Measurements from ENCODE around the gene MAMDC4.
"Not testable (repeated sequence)": the region's sequence is repeated elsewhere in the genome, so short reads cannot be mapped to it uniquely, and the experiment has no call there.

MAMDC4 gene

GRCh38 chr9:136851941-136852663, at the start of gene MAMDC4:
MAMDC4 (plus strand) TSS chr9:136852346; CDS start chr9:136852417, 71 bp downstream.
- no peak for DNase-seq (ENCODE audit: low read depth, low spot score)

DNA sequence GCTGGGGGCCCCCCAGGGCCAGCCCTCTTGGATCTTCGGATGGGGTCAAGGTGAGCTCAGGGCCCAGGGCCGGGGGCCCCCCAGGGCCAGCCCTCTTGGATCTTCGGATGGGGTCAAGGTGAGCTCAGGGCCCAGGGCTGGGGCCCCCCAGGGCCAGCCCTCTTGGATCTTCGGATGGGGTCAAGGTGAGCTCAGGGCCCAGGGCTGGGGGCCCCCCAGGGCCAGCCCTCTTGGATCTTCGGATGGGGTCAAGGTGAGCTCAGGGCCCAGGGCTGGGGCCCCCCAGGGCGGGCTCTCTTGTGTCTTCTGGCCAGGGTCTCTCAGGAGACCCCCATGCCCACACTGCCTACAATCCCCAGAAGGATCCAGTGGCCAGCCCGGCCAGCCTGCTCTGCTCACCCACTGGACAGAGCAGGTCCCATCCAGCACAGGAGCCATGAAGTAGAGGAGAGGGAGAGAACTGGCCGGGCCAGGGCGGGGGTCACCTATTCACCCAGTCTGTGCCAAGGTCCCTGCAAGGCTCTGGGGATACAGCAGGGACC, 49.1 kb upstream of the MAMDC4 start:
- DNase-seq (ENCODE audit: low read depth, low spot score): not testable (repeated sequence)

DNA sequence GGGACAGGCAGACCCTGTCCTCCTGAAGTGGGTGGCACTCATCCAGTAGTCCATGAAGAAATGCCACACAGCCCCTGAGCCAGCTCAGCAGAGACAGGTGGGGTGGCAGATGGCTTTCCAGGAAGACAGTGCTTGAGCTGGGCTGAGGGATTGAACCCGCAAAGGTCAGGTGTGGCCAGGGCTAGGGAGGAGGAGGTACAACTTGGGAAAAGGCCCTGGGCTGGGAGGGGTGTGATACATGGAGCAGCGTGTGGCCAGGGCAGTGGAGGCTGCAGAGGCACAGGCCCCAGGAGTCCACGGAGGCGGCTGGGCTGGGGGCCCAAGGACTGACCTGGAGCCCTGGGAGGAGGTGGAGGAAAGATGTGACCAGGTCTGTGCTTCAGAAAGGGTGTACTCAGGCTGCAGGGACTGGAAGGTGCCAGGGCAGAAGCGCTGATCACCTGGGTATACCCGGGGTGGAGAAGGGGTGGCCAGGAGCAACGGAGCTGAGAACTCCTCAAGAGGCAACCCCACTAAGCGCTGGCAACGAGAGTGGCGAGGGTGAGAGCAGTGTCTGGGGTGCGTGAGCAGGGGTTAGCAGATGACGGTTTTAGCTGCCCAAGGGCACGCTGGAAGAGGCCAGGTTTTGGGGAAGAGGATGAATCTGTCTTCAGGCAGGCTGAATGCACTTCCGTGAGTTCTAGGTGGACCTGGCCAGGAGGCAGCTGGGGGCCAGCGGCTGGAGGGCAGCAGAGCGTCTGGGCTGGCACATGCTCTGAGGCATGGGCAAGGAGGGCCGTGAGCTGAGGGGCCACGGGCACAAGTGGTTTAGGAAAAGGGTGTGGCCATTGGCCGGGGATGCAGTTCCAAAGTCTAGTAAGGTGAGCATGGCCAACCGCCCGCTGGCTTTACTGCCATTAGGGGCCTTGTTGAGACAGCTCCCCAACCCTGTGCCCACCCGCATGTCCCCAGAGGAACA, 48.3 kb upstream of the MAMDC4 start:
- DNase-seq (ENCODE audit: low read depth, low spot score): no peak

DNA sequence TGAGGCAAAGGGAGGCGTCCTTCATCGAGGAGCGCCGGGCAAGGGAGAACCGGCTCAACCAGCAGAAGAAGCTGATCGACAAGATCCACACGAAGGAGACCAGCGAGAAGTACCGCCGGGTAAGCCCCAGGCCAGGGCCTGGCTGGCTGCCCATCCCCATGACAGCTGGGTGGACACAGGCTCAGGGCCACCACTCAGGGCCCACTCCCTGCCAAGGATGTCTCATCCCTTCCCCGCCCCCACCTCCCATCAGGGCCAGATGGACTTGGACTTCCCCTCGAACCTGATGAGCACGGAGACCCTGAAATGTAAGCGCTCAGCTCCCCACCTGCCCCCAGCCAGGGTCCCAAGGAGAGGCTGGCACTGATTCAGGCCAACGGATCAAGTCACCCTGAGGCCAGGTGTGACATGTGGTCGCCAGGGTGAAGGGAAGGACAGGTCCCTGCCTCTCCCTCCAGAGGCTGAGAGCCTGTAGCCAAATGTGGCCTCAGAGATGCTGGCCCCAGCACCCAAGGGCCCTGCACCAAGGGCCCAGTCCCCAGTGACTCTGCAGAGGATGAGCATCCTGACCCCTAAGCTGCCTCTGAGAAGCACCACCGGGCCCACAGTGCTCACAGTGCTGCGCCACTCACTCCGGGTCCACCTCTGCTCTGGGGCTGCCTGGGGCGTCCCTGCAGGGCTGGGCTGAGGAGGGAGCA, 47.5 kb upstream of the MAMDC4 start:
- DNase-seq (ENCODE audit: low read depth, low spot score): no peak

DNA sequence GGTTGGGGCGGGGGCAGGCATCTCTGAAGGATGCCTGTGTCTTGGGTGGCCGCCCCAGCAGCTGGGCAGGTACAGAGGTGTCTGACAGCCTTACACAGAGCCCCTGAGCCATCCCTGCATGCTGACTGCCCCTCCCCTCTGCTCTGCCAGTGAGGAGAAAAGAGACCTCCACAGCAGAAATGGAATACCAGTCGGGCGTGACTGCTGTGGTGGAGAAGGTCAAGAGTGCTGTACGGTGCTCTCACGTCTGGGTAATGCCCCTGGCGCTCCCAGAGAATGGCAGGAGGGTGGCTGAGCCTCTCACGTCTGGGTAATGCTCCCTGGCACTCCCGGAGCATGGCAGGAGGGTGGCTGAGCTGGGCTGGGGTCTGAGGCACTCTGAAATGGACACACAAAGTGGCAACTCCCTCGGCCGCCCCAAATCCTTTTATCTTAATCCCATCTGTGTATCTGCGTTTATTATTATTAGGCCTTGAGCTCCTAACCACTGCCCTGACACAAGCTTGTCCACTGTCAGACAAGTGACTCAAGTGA, 46.9 kb upstream of the MAMDC4 start:
- DNase-seq (ENCODE audit: low read depth, low spot score): no peak

- DNase-seq (ENCODE audit: low read depth, low spot score): no peak
Observed at GRCh38 chr9:136806067-136806466, 46.1 kb upstream of the MAMDC4 start.

GRCh38 chr9:136806631-136807201, 45.4 kb upstream of the MAMDC4 start:
- no peak for DNase-seq (ENCODE audit: low read depth, low spot score)

DNA sequence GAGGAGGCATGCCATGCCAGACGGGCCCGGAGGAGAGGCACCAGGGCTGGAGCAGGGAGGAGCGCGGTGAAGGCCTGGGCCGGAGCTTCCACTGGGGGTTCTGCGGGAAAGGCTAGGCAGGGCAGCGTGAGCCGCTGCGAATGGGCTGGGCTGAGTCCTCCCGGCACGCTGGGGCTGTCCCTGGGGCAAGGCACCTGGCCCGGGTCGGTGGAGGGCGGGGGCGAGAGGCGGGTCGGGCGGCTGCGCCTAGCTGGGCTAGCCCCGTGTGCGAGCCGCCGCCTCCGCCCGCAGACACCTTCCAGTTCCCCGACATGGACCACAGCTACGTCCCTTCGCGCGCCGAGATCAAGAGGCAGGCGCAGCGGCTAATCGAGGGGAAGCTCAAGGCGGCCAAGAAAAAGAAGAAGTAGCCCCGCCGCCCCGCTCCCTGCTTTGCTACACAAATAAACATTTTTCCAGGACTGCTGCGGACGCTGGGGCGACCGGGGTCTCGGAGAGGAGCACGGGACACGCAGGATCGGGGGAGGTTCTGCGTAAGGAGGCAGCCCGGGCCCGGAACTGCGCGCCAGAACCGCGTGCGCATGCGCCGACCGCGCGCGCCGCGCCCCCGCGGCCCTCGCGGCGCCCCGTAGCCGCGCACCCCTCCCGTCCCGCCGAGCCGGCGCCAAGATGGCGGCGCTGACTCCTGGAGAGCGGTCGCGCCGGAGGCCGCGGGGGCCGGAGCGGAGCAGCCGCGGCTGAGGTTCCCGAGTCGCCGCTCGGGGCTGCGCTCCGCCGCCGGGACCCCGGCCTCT, 44.7 kb upstream of the MAMDC4 start, which contains the start of gene RABL6:
Gene RABL6 (plus strand): TSS at position 668 of the 794 bp plus-strand sequence. CDS start 249 bp downstream, outside the sequence.
- DNase-seq (ENCODE audit: low read depth, low spot score): peak; percentile 60

DNA sequence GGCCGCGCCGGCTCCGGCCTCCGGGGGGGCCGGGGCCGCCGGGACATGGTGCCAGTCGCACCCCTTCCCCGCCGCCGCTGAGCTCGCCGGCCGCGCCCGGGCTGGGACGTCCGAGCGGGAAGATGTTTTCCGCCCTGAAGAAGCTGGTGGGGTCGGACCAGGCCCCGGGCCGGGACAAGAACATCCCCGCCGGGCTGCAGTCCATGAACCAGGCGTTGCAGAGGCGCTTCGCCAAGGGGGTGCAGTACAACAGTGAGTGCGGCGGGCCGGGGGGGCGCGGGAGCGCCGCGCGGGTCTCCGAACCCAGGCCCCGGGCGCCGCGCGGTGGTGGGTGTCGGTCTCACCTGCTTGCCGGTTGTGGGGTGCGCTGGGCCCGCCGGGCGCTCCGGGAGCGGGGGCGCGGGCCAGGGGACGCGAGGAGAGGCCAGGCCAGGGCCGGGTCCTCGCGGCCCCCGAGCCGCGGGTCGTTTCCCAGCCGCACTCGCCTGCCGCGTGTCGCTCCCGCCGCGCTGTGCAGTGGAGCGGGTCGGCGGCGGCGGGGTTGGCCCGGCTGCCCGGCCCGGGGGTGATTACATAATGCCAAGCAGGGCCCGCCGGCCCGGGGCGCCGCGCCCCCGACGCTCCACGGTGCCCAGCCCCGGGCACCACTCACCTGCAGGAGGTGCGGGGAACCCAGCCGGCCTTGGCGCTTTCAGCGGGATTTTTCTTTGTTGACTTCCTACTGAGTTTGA, 43.9 kb upstream of the MAMDC4 start:
- no peak for DNase-seq (ENCODE audit: low read depth, low spot score)

DNA sequence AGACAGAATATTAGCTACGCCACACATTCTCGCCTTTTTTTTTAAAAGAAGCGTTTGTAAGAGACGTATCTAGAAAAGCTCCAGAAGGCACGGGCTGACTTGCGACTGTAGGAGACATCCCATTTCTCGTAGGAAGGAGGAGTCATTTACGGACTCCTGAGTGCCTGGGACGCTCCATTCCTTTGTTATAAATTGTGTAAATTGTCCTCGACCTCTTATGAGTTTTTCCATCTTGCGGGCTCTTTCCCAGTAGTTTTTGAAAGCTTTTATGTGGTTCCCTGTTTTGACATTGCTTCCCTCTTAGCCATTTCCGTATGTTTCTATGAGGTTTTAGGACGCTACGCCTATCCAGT, 43.4 kb upstream of the MAMDC4 start:
- no peak for DNase-seq (ENCODE audit: low read depth, low spot score)

GRCh38 chr9:136814725-136815421, 37.3 kb upstream of the MAMDC4 start:
- no peak for DNase-seq (ENCODE audit: low read depth, low spot score)

- no peak for DNase-seq (ENCODE audit: low read depth, low spot score)
Observed at GRCh38 chr9:136815422-136815782, 36.7 kb upstream of the MAMDC4 start.

- DNase-seq (ENCODE audit: low read depth, low spot score): no peak
Observed at GRCh38 chr9:136820971-136821825, 30.9 kb upstream of the MAMDC4 start.

- no peak for DNase-seq (ENCODE audit: low read depth, low spot score)
Observed at GRCh38 chr9:136821826-136822544, 30.2 kb upstream of the MAMDC4 start.

DNA sequence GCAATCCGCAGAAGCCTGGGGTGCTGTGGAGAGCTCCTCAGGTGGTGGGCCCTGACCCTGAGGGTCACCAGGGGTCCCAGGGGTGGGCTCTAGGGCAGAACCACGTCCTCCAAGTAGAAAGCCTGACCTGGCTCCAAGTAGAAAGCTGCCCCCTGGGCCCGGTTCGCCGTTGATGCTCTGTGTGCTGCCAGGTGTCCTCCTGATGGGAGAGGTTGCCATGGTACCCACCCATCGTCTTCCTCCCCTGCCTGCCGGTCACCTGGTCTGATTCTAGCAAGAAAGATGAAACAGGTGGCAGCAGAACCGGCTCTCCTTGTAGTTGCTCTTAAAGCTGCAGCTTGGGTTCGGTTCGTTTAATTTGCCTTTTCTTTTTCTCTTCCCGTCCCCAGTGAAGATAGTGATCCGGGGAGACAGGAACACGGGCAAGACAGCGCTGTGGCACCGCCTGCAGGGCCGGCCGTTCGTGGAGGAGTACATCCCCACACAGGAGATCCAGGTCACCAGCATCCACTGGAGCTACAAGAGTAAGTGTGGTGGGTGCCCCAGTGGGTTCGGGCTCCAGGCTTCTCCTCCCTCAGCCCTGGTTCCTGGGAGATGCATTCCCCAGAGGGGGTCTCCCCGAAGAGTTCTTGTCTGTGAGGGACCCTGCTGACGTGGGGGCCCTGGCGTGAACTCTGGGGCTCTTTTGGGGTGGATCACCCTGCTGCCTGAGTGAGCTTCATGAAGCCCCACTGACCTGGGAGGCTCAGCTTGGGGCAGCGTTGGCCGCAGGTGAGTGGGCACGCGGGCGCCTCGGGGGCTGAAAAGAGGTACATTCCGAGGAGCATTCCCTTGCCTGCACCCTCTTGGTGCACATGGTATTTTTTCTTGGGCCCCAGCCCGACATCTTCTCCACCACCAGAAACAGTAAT, 28.8 kb upstream of the MAMDC4 start:
- no peak for DNase-seq (ENCODE audit: low read depth, low spot score)

- no peak for DNase-seq (ENCODE audit: low read depth, low spot score)
Observed at GRCh38 chr9:136824496-136825225, 27.5 kb upstream of the MAMDC4 start.
